Stimulated activated naive B cell treated with anti-CD40 and anti-IgM and Interleukin-4, amounts not matched to agents 10 μg/mL and 1 μg/mL and 100 μg/mL, for 72 hours (primary cell): ENCODE data around the gene CEP192.
"Not testable (repeated sequence)": the region's sequence is repeated elsewhere in the genome, so short reads cannot be mapped to it uniquely, and the experiment has no call there.

Experiments
- ATAC-seq, 2 donors: fragments of 150-1000 bp; cut with Tn5 transposase; replicated peaks; 2 replicates each; pipeline ENCODE4 v1.10.0; 2021; ENCODE audit warnings: moderate library complexity in 1 of 2
- DNase-seq: peaks from one replicate; pipeline ENCODE4 v3.0.0; 2021
- H3K27ac Mint-ChIP-seq: one replicate; pipeline ENCODE4 v1.8.0; 2022; ENCODE audit warnings: mild to moderate bottlenecking, mixed read lengths
- H3K27me3 Mint-ChIP-seq, 2 donors: one replicate each; pipeline ENCODE4 v1.8.0; 2022; ENCODE audit warnings: mixed read lengths in 2 of 2
- H3K36me3 Mint-ChIP-seq, 2 donors: one replicate each; pipeline ENCODE4 v1.8.0; 2022; ENCODE audit warnings: mixed read lengths in 2 of 2, mild to moderate bottlenecking in 1 of 2
- H3K4me1 Mint-ChIP-seq, 2 donors: one replicate each; pipeline ENCODE4 v1.8.0; 2022; ENCODE audit warnings: mixed read lengths in 2 of 2, mild to moderate bottlenecking in 1 of 2
- H3K4me3 Mint-ChIP-seq, 2 donors: one replicate each; pipeline ENCODE4 v1.8.0; 2022; ENCODE audit warnings: mild to moderate bottlenecking in 2 of 2, mixed read lengths in 2 of 2, moderate library complexity in 1 of 2
- H3K9me3 Mint-ChIP-seq, 2 donors: one replicate each; pipeline ENCODE4 v1.8.0; 2022; ENCODE audit warnings: mixed read lengths in 2 of 2, mild to moderate bottlenecking in 1 of 2

The CEP192 gene

GRCh38 chr18:12968619-12969018 is 22.5 kb upstream of the CEP192 start:
- ATAC-seq: no peak

GRCh38 chr18:12973562-12974213 is 17.5 kb upstream of the CEP192 start:
- no peak overlapping the region for H3K4me3 Mint-ChIP-seq
- H3K27ac Mint-ChIP-seq: peak overlapping the region; percentile 10
- no peak for DNase-seq
- peaks cover 3 to 10% of the 10 kb centered on the region in 2 donors for H3K4me1 Mint-ChIP-seq
- no peak for ATAC-seq
- H3K27me3 Mint-ChIP-seq: no peaks in the 10 kb centered on the region
- no peaks in the 10 kb centered on the region for H3K9me3 Mint-ChIP-seq
- H3K36me3 Mint-ChIP-seq: peaks cover 42 to 55% of the 10 kb centered on the region in 2 donors

More at GRCh38 chr18:12968619-12969018, 22.5 kb upstream of the CEP192 start:
- Mint-ChIP-seq H3K4me1 (peaks cover 5 to 20% of the 10 kb centered on the region in 2 donors), H3K27ac (no peak overlapping the region), H3K9me3 (no peaks in the 10 kb centered on the region), H3K27me3 (no peaks in the 10 kb centered on the region), H3K36me3 (peaks cover 42 to 57% of the 10 kb centered on the region in 2 donors), H3K4me3 (no peak overlapping the region)
- DNase-seq: no peak

- DNase-seq: no peak
- Mint-ChIP-seq H3K36me3 (peaks cover 40 to 51% of the 10 kb centered on the region in 2 donors), H3K4me1 (peaks cover 3 to 9% of the 10 kb centered on the region in 2 donors), H3K27me3 (no peaks in the 10 kb centered on the region), H3K27ac (peak overlapping the region; percentile 59), H3K9me3 (no peaks in the 10 kb centered on the region), H3K4me3 (no peak overlapping the region)
- no peak for ATAC-seq
Observed at GRCh38 chr18:12975488-12975887, 15.7 kb upstream of the CEP192 start.

GRCh38 chr18:12976305-12976704 is 14.9 kb upstream of the CEP192 start:
- Mint-ChIP-seq H3K27ac (no peak overlapping the region), H3K9me3 (no peaks in the 10 kb centered on the region), H3K27me3 (no peaks in the 10 kb centered on the region), H3K4me1 (peaks cover 3 to 9% of the 10 kb centered on the region in 2 donors), H3K36me3 (peaks cover 39 to 47% of the 10 kb centered on the region in 2 donors), H3K4me3 (no peak overlapping the region)
- ATAC-seq (no peak), DNase-seq (no peak)

GRCh38 chr18:12980065-12980464 is 11.1 kb upstream of the CEP192 start:
- not testable (repeated sequence) for H3K4me3 Mint-ChIP-seq, H3K9me3 Mint-ChIP-seq, H3K4me1 Mint-ChIP-seq, H3K27me3 Mint-ChIP-seq, H3K27ac Mint-ChIP-seq, DNase-seq, ATAC-seq
- H3K36me3 Mint-ChIP-seq: peaks cover 24 to 44% of the 10 kb centered on the region in 2 donors

GRCh38 chr18:12989397-12990122 is 1.6 kb upstream of the CEP192 start:
- H3K27me3 Mint-ChIP-seq: no peaks in the 10 kb centered on the region
- DNase-seq: no peak
- no peaks in the 10 kb centered on the region for H3K9me3 Mint-ChIP-seq
- H3K4me3 Mint-ChIP-seq: peak overlapping the region; percentile 96
- ATAC-seq: no peak
- H3K36me3 Mint-ChIP-seq: peaks cover 8 to 14% of the 10 kb centered on the region in 2 donors
- H3K4me1 Mint-ChIP-seq: peaks cover 13 to 31% of the 10 kb centered on the region in 2 donors
- peak overlapping the region; percentile 97 for H3K27ac Mint-ChIP-seq

- Mint-ChIP-seq H3K9me3 (no peaks in the 10 kb centered on the region), H3K36me3 (peaks cover 8 to 13% of the 10 kb centered on the region in 2 donors), H3K27ac (peak overlapping the region; percentile 97), H3K4me1 (peaks cover 13 to 31% of the 10 kb centered on the region in 2 donors), H3K27me3 (no peaks in the 10 kb centered on the region), H3K4me3 (peak overlapping the region; percentile 96)
- DNase-seq (no peak), ATAC-seq (no peak)
Observed at GRCh38 chr18:12990123-12990475, 1.1 kb upstream of the CEP192 start.

GRCh38 chr18:12990641-12990966 is 558 bp upstream of the CEP192 start:
- no peaks in the 10 kb centered on the region for H3K27me3 Mint-ChIP-seq
- no peaks in the 10 kb centered on the region for H3K9me3 Mint-ChIP-seq
- ATAC-seq (no peak), DNase-seq (no peak)
- peak overlapping the region; percentile 96 for H3K4me3 Mint-ChIP-seq
- H3K4me1 Mint-ChIP-seq: peaks cover 13 to 31% of the 10 kb centered on the region in 2 donors
- H3K27ac Mint-ChIP-seq: peak overlapping the region; percentile 97
- peaks cover 8 to 10% of the 10 kb centered on the region in 2 donors for H3K36me3 Mint-ChIP-seq

- DNase-seq (no peak), ATAC-seq (no peak)
- no peaks in the 10 kb centered on the region for H3K27me3 Mint-ChIP-seq
Observed at GRCh38 chr18:12991821-12992179, 638 bp downstream of the CEP192 start.

GRCh38 chr18:12993439-12993838 is 2.3 kb downstream of the CEP192 start:
- Mint-ChIP-seq H3K36me3 (peaks cover 5% of the 10 kb centered on the region in 2 donors), H3K27me3 (no peaks in the 10 kb centered on the region), H3K27ac (no peak overlapping the region), H3K4me3 (no peak overlapping the region), H3K9me3 (no peaks in the 10 kb centered on the region), H3K4me1 (peaks cover 17 to 38% of the 10 kb centered on the region in 2 donors)
- DNase-seq: no peak
- no peak for ATAC-seq

More at GRCh38 chr18:12991821-12992179, 638 bp downstream of the CEP192 start:
- peak overlapping the region; percentile 97 for H3K27ac Mint-ChIP-seq
- H3K9me3 Mint-ChIP-seq: no peaks in the 10 kb centered on the region
- peaks cover 7% of the 10 kb centered on the region in 2 donors for H3K36me3 Mint-ChIP-seq
- H3K4me1 Mint-ChIP-seq: peaks cover 13 to 31% of the 10 kb centered on the region in 2 donors
- H3K4me3 Mint-ChIP-seq: peak overlapping the region; percentile 96

GRCh38 chr18:12995424-12995823 is 4.3 kb downstream of the CEP192 start:
- peaks cover 13 to 30% of the 10 kb centered on the region in 2 donors for H3K4me1 Mint-ChIP-seq
- H3K27me3 Mint-ChIP-seq: no peaks in the 10 kb centered on the region
- no peak overlapping the region for H3K27ac Mint-ChIP-seq
- DNase-seq (no peak), ATAC-seq (no peak)
- H3K9me3 Mint-ChIP-seq: no peaks in the 10 kb centered on the region
- H3K36me3 Mint-ChIP-seq: peaks cover 0 to 2% of the 10 kb centered on the region in 2 donors
- no peak overlapping the region for H3K4me3 Mint-ChIP-seq

GRCh38 chr18:12995952-12996477 is 4.9 kb downstream of the CEP192 start:
- DNase-seq (no peak), ATAC-seq (no peak)
- Mint-ChIP-seq H3K36me3 (peaks cover 0 to 2% of the 10 kb centered on the region in 2 donors), H3K27me3 (no peaks in the 10 kb centered on the region), H3K4me1 (peaks cover 13 to 29% of the 10 kb centered on the region in 2 donors), H3K4me3 (no peak overlapping the region), H3K9me3 (no peaks in the 10 kb centered on the region), H3K27ac (no peak overlapping the region)

- Mint-ChIP-seq H3K4me3 (no peak overlapping the region), H3K27ac (no peak overlapping the region), H3K36me3 (no peaks in the 10 kb centered on the region), H3K27me3 (no peaks in the 10 kb centered on the region), H3K4me1 (peaks cover 13 to 28% of the 10 kb centered on the region in 2 donors), H3K9me3 (no peaks in the 10 kb centered on the region)
- no peak for DNase-seq
- no peak for ATAC-seq
Observed at GRCh38 chr18:12996661-12997292, 5.6 kb downstream of the CEP192 start.

- H3K27me3 Mint-ChIP-seq, H3K27ac Mint-ChIP-seq, DNase-seq, H3K4me3 Mint-ChIP-seq, H3K36me3 Mint-ChIP-seq, H3K9me3 Mint-ChIP-seq, ATAC-seq: not testable (repeated sequence)
- H3K4me1 Mint-ChIP-seq: peaks cover 11 to 22% of the 10 kb centered on the region in 2 donors
Observed at GRCh38 chr18:12997330-12997729, 6.2 kb downstream of the CEP192 start.
